ENCODE data around the gene FSTL4.

FSTL4 gene

GRCh38 chr5:133260715-133261114 lies 351.6 kb downstream of the FSTL4 start:
- no peak for TF ChIP-seq OSR1 (CRISPR knock-in tag; IDR thresholded peaks at IDR 0.05)
- TF ChIP-seq ARNTL (CRISPR knock-in tag; IDR thresholded peaks at IDR 0.05; ENCODE audit: borderline replicate concordance, low read depth), result no peak
- no peak for TF ChIP-seq ZC3H10 (CRISPR knock-in tag; IDR thresholded peaks at IDR 0.05)
- no peak for TF ChIP-seq ZFP3 (CRISPR knock-in tag; IDR thresholded peaks at IDR 0.05)
- no peak for TF ChIP-seq SNAI2 (CRISPR knock-in tag; IDR thresholded peaks at IDR 0.05)
- TF ChIP-seq POU6F1 (CRISPR knock-in tag; IDR thresholded peaks at IDR 0.05; ENCODE audit: borderline replicate concordance, low read depth), result no peak
- TF ChIP-seq PATZ1 (CRISPR knock-in tag; IDR thresholded peaks at IDR 0.05; ENCODE audit: borderline replicate concordance), result no peak
- no peak for TF ChIP-seq RARB (CRISPR knock-in tag; IDR thresholded peaks at IDR 0.05)
- TF ChIP-seq BACH2 (CRISPR knock-in tag; IDR thresholded peaks at IDR 0.05; ENCODE audit: borderline replicate concordance), result no peak
- peak; percentile 53 for ATAC-seq

GRCh38 chr5:133259199-133259997 lies 352.9 kb downstream of the FSTL4 start:
- no peak for ATAC-seq
- TF ChIP-seq CSRNP3 (CRISPR knock-in tag; IDR thresholded peaks at IDR 0.05) (no peak), POU6F1 (CRISPR knock-in tag; IDR thresholded peaks at IDR 0.05; ENCODE audit: borderline replicate concordance, low read depth) (no peak), ZFP30 (CRISPR knock-in tag; IDR thresholded peaks at IDR 0.05) (no peak), TCF4 (CRISPR knock-in tag; IDR thresholded peaks at IDR 0.05; ENCODE audit: borderline replicate concordance) (no peak), ZNF8 (CRISPR knock-in tag; IDR thresholded peaks at IDR 0.05) (no peak), CREB5 (CRISPR knock-in tag; IDR thresholded peaks at IDR 0.05; ENCODE audit: low read depth) (no peak), ZNF565 (CRISPR knock-in tag; conservative IDR thresholded peaks at IDR 0.05; ENCODE audit: low read depth) (no peak), GLIS3 (CRISPR knock-in tag; IDR thresholded peaks at IDR 0.05) (no peak), ZC3H10 (CRISPR knock-in tag; IDR thresholded peaks at IDR 0.05) (no peak)

GRCh38 chr5:133257977-133258376 lies 354.4 kb downstream of the FSTL4 start:
- ATAC-seq, result no peak
- TF ChIP-seq TSHZ2 (CRISPR knock-in tag; IDR thresholded peaks at IDR 0.05) (no peak), CREB5 (CRISPR knock-in tag; IDR thresholded peaks at IDR 0.05; ENCODE audit: low read depth) (no peak), TOX (CRISPR knock-in tag; IDR thresholded peaks at IDR 0.05; ENCODE audit: borderline replicate concordance) (no peak), GLIS3 (CRISPR knock-in tag; IDR thresholded peaks at IDR 0.05) (no peak), SNAI2 (CRISPR knock-in tag; IDR thresholded peaks at IDR 0.05) (no peak), ISL1 (CRISPR knock-in tag; IDR thresholded peaks at IDR 0.05) (no peak), ARNTL (CRISPR knock-in tag; IDR thresholded peaks at IDR 0.05; ENCODE audit: borderline replicate concordance, low read depth) (no peak), TCF4 (CRISPR knock-in tag; IDR thresholded peaks at IDR 0.05; ENCODE audit: borderline replicate concordance) (no peak)
